Keratinocyte (primary cell): ENCODE data around the gene RELL1. TPM values are rescaled to one million over a fixed set of nuclear protein-coding genes. Genes with fewer than 3 reads are reported as not detected.
A peak's percentile ranks its signal among the peaks of the same experiment; 100 is the strongest.

Source experiments
- DNase-seq: peaks from one replicate; pipeline ENCODE4 v3.0.0-alpha.2; 2011; ENCODE audit warnings: low read depth, missing footprints, low spot score
- FAIRE-seq: peaks from 2 replicates; lab custom pipeline; 2011; peaks lifted over from hg19 to GRCh38; lab: Jason Lieb, UNC
- H2AFZ ChIP-seq: 2 replicates; pipeline ENCODE4 v1.6.0; 2012; ENCODE audit warnings: low read length, control low read depth, inconsistent platforms; ENCODE audit not compliant: control insufficient read depth
- H3K27ac ChIP-seq: 2 replicates; pipeline ENCODE4 v1.5.1; 2011; ENCODE audit warnings: low read length; ENCODE audit not compliant: control insufficient read depth, insufficient read depth
- H3K27me3 ChIP-seq: 3 replicates; pipeline ENCODE4 v1.6.0; 2011; ENCODE audit warnings: low read length; ENCODE audit not compliant: control insufficient read depth, insufficient read depth; ENCODE audit errors: extremely low read depth
- H3K36me3 ChIP-seq, 2 experiments: 2 replicates in 1 of 2; 3 replicates in 1 of 2; pipeline ENCODE4 v1.5.1; 2011; ENCODE audit warnings: low read length in 2 of 2, mild to moderate bottlenecking in 1 of 2; ENCODE audit not compliant: control insufficient read depth in 2 of 2, insufficient read depth in 2 of 2; ENCODE audit errors: extremely low read depth in 1 of 2
- H3K4me1 ChIP-seq: 3 replicates; pipeline ENCODE4 v1.5.1; 2011; ENCODE audit warnings: low read length; ENCODE audit not compliant: control insufficient read depth, insufficient read depth; ENCODE audit errors: extremely low read depth
- H3K4me2 ChIP-seq: 3 replicates; pipeline ENCODE4 v1.6.0; 2011; ENCODE audit warnings: low read depth, low read length; ENCODE audit not compliant: control insufficient read depth, insufficient read depth; ENCODE audit errors: extremely low read depth
- H3K4me3 ChIP-seq, 3 experiments: fragments of 200-600 bp in 1 of 3; sonication (generic) in 1 of 3; 2 replicates in 2 of 3; 3 replicates in 1 of 3; pipeline ENCODE4 v1.5.1; 2011 to 2016; ENCODE audit warnings: low read length in 3 of 3, mild to moderate bottlenecking in 3 of 3, control low read depth in 2 of 3, inconsistent platforms in 1 of 3, low read depth in 1 of 3, mixed read lengths in 1 of 3, mixed run types in 1 of 3, moderate library complexity in 1 of 3; ENCODE audit not compliant: control insufficient read depth in 2 of 3, insufficient read depth in 2 of 3; ENCODE audit errors: extremely low read depth in 1 of 3
- H3K79me2 ChIP-seq: 2 replicates; pipeline ENCODE4 v1.6.0; 2012; ENCODE audit warnings: low read length; ENCODE audit not compliant: control insufficient read depth, insufficient read depth
- H3K9ac ChIP-seq: 3 replicates; pipeline ENCODE4 v1.6.0; 2011; ENCODE audit warnings: low read length; ENCODE audit not compliant: control insufficient read depth, insufficient read depth; ENCODE audit errors: extremely low read depth
- H3K9me1 ChIP-seq: 3 replicates; pipeline ENCODE4 v1.6.0; 2011; ENCODE audit warnings: low read length; ENCODE audit not compliant: control insufficient read depth, insufficient read depth; ENCODE audit errors: extremely low read depth
- H3K9me3 ChIP-seq: 2 replicates; pipeline ENCODE4 v1.5.1; 2012; ENCODE audit warnings: low read depth, low read length; ENCODE audit not compliant: control insufficient read depth
- H4K20me1 ChIP-seq: 3 replicates; pipeline ENCODE4 v1.6.0; 2011; ENCODE audit warnings: low read length; ENCODE audit not compliant: control insufficient read depth, insufficient read depth; ENCODE audit errors: extremely low read depth
- CTCF ChIP-seq, 3 experiments: IDR thresholded peaks in 1 of 3; conservative IDR thresholded peaks in 1 of 3; optimal IDR thresholded peaks in 1 of 3; 2 replicates in 2 of 3; 3 replicates in 1 of 3; pipeline versions ENCODE3 to v1.5.1; 2011; ENCODE audit warnings: low read length in 3 of 3, mild to moderate bottlenecking in 3 of 3, moderate library complexity in 2 of 3, control low read depth in 1 of 3, inconsistent platforms in 1 of 3; ENCODE audit not compliant: insufficient read depth in 2 of 3; ENCODE audit errors: extremely low read depth in 1 of 3
- EZH2 ChIP-seq: IDR thresholded peaks from one replicate; pipeline ENCODE4 v1.6.1; 2012; ENCODE audit warnings: inconsistent platforms, mild to moderate bottlenecking, low read length, moderate library complexity
- dilution Hi-C: fragments of 300-500 bp; cut with MboI; formaldehyde crosslinking; loops from one replicate; pipeline ENCODE4 v1.7.0; 2020; ENCODE audit warnings: low sequenced_read_pairs; ENCODE audit not compliant: extremely low pct_ligation_motif_present
- polyA plus RNA-seq, 5 experiments: library from polyadenylated mRNA; depleted of rRNA in 3 of 5; stranded (reverse) in 3 of 5; stranded (forward) in 1 of 5; unstranded in 1 of 5; fragments of >200 nt; gene quantifications; 1 replicate in 1 of 5; 2 replicates in 3 of 5; 3 replicates in 1 of 5; pipeline versions ENCODE4 v1.2.1 to v1.2.3, GENCODE V29; 2011 to 2012; ENCODE audit warnings: missing spikeins in 2 of 5, low read depth in 1 of 5, low replicate concordance in 1 of 5

Gene RELL1
- polyA plus RNA-seq, 1 donor (not counting 4 experiments of a cell fraction or from before 2014, with no cell fraction given): 9.3 TPM

- H4K20me1 ChIP-seq: no peaks in the 10 kb centered on the region
These were observed 118.3 kb downstream of the RELL1 start for GRCh38 chr4:37567836-37568235.

GRCh38 chr4:37562592-37562991 lies 123.6 kb downstream of the RELL1 start:
- Histone ChIP-seq H3K4me1 (peaks cover 16% of the 10 kb centered on the region), H3K27me3 (no peaks in the 10 kb centered on the region), H3K9me3 (no peaks in the 10 kb centered on the region), H3K36me3 (no peaks in the 10 kb centered on the region), H3K4me3 (no peak overlapping the region), H3K4me2 (no peak overlapping the region), H3K9me1 (no peaks in the 10 kb centered on the region), H4K20me1 (no peaks in the 10 kb centered on the region), H3K27ac (peak overlapping the region; percentile 4), H3K9ac (no peak overlapping the region), H2AFZ (no peak overlapping the region), H3K79me2 (no peaks in the 10 kb centered on the region)
- TF ChIP-seq CTCF (optimal IDR thresholded peaks at IDR 0.05 in 1 of 3, IDR thresholded peaks at IDR 0.05 in 1 of 3, conservative IDR thresholded peaks at IDR 0.05 in 1 of 3; ENCODE audit: extremely low read depth in 1 of 3, insufficient read depth in 2 of 3, low read length in 3 of 3): no peak
- TF ChIP-seq EZH2: no peak
- dilution Hi-C loops: no loop called here
- peak; percentile 63 for DNase-seq
- no peak for FAIRE-seq

More at GRCh38 chr4:37567836-37568235, 118.3 kb downstream of the RELL1 start:
- Histone ChIP-seq H3K9ac (no peak overlapping the region), H3K4me1 (peaks cover under 1% of the 10 kb centered on the region), H3K79me2 (no peaks in the 10 kb centered on the region), H3K9me3 (no peaks in the 10 kb centered on the region), H3K9me1 (no peaks in the 10 kb centered on the region), H3K36me3 (no peaks in the 10 kb centered on the region), H3K27ac (no peak overlapping the region), H3K4me2 (no peak overlapping the region), H2AFZ (no peak overlapping the region), H3K4me3 (no peak overlapping the region), H3K27me3 (no peaks in the 10 kb centered on the region)
- TF ChIP-seq CTCF (optimal IDR thresholded peaks at IDR 0.05 in 1 of 3, IDR thresholded peaks at IDR 0.05 in 1 of 3, conservative IDR thresholded peaks at IDR 0.05 in 1 of 3; ENCODE audit: extremely low read depth in 1 of 3, insufficient read depth in 2 of 3, low read length in 3 of 3) (no peak), EZH2 (no peak)
- FAIRE-seq (no peak), DNase-seq (no peak)
- dilution Hi-C loops: no loop called here
